Effector CD8-positive, alpha-beta T cell (primary cell): Measurements from ENCODE around the gene PIP4K2B.
"Not testable (repeated sequence)": the region's sequence is repeated elsewhere in the genome, so short reads cannot be mapped to it uniquely, and the experiment has no call there.

Experiments
- DNase-seq: peaks from one replicate; lab custom pipeline; 2025; lab: John Stamatoyannopoulos, UW

The PIP4K2B gene

DNA sequence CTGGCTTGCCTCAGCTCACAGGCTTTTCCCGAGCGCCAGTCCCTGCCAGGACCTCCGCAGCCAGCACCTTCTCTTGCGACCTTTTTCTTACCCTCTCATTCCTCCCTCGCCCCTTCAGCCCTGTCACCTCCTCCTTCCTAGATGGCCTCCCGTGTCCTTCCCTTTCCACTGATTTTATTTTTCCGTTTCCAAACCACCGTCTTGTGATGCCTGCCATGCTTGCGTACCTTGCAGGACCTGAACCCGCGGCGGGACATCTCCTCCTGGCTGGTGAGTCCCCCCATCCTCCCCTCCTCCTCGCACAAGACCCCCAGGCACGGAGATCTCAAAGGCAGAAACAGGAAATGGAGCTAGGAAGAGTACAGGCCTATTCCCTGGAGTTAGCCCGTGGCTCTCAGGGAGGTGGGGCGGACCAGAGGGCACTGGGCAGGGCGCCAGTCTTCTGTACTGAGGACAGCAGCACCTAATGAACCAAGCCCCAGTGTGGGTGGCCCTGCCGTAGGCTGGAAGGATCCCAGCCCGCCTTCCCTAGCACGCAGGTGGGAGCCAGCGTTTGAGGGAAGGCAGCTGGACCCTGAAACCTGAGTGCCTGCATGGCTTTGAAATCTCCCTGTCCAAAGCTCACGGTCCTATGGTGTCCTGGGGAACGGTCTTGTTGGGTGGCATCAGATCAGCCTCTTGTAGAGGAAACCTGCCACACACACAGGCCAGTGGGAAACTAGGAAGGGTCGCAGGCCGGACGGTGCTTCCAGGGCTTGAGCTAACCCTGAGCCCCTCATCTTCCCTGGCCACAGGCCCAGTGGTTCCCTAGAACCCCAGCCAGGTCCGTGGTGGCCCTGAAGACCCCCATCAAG lies 68.6 kb downstream of the PIP4K2B start:
- DNase-seq, result no peak

DNA sequence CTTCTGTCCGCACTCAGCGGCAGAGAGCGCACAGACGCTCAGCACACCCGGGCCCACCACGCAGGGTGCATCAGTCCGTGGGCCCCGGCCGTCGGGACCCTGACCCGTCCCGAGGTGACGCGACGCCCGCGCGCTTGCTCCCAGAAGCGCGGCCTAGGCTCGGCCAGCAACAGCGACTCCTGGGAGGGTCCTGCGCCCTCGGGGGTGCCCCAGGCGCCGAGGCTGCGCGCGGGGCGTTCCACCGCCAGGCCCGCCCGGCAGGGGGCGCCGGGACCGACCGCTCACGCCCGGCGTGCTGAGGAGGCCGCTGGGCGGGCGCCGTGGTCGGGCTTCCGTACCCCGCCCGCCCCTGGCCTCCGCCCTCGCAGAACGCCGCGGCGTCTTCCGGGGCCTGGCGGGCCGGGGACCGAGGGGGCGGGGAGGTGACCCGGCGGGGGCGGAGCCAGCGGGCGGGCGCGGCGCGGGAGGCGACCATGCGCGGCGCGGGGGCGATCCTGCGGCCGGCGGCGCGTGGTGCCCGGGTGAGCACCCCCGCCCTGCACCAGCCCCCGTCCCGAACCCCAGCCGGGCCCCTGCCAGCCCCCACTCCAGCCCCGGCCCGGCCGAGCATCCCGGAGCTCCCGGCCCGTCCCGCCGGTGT lies 69.3 kb downstream of the PIP4K2B start, which contains the start of gene CISD3:
TSS of gene CISD3 (plus strand) at position 456 of the 640 bp plus-strand sequence. CDS start at position 474, 18 bp downstream.
- DNase-seq, result peak; percentile 70

DNA sequence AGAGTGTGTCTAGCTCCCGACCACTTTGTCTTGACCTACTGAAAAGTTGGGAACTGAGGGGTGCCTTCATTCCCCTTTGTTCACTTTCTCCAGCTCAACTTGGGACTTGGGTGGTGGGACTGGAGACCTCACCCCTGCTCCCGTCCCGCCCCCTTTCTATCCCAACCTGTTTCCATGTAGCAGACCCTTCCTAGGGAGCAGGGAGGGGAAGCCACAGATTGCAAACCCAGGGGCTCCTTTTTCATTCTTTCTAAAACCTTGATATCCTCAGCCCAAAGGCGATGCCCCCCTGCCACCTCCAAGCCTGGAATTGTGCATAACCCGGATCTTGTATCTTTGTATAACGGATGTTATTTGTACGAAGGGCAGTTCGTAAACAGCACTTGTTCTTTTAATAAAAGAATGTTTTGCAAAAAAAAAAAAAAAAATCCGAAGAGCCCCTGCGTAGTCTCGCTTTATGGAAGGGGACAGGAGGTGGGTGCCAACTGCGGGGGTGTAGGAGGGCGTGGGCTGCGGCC lies 69.9 kb downstream of the PIP4K2B start:
- no peak for DNase-seq

DNA sequence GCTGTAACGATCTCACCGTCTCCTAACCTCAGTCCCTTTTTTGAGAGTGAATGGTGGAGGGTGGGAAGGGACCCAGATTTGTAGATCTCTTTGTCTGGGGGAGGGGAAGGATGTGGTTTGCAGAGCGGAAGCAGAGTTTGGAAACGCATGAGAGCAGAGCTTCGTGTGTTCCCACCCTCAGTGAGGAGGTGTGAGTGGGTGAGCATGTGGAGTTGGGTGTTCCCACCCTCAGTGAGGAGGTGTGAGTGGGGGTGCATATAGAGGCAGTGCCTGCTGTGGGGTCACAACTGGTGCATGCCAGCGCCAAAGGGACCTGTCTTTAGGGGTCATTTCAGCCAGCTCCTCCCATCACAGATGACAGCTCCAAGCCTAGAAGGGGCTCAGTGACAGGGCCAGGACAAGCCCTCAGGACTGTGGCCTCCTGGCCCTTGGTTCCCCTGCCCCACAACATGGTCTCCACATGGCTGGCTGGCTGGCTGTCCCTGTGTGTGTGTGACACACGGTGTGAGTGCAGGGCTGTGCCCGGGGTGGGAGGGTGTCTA lies 71.0 kb downstream of the PIP4K2B start:
- DNase-seq, result peak; percentile 44

DNA sequence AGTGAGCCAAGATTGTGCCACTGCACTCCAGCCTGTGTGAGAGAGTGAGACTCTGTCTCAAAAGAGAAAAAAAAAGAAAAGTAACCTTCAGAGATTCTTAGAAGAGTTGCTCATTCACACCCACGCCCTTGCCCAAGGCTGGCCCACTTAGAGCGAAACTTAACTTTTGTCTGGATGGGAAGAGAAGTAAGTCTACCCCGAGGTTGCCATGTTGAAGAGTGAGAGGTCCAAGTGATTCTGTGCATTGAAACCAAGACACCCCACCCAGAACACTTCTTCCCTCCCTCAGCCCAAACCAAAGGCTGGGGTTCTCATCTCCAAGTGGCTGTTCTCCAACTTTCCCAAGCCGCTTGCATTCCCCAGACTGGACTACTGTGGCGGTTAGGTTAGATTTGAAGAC lies 71.6 kb downstream of the PIP4K2B start:
- no peak for DNase-seq

DNA sequence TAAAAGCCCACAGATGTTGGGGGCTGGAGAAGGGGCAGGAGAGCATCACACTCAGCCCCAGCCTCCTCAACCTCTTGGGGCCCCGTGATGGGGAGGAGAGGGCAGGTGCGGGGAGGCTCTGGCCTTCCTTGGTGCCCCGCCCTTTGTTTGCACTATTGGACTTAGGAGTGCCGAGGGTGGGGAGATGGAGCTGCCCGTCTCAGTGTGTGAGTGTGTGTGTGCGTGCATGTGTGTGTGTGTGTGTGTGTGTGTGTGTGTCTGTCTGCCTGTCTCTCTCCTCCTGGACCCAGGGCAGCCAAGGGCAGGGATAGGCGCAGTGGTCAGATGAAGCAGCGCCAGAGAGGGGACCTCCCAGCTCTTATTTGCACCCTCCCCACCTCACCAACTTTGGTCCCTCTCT lies 73.2 kb downstream of the PIP4K2B start:
- not testable (repeated sequence) for DNase-seq

DNA sequence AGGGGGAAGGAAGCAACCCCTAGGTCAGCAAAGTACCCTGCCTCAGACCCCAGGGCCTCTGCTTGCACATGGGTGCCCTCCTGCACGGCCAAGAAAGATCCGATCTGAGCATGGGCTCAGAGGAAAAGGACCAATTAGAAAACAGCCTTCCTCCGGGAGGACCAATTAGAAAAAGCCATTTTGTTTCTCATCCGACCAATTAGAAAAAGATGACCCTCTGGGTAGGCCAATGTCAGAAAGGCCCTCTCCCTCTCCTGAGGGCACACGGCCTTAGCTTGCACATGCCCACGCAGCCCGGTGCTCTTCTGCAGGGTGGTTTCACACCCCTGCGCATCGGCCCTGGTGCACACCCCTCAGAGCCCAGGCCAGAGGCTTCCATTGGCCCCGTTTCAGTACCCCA lies 74.3 kb downstream of the PIP4K2B start:
- DNase-seq, result no peak

DNA sequence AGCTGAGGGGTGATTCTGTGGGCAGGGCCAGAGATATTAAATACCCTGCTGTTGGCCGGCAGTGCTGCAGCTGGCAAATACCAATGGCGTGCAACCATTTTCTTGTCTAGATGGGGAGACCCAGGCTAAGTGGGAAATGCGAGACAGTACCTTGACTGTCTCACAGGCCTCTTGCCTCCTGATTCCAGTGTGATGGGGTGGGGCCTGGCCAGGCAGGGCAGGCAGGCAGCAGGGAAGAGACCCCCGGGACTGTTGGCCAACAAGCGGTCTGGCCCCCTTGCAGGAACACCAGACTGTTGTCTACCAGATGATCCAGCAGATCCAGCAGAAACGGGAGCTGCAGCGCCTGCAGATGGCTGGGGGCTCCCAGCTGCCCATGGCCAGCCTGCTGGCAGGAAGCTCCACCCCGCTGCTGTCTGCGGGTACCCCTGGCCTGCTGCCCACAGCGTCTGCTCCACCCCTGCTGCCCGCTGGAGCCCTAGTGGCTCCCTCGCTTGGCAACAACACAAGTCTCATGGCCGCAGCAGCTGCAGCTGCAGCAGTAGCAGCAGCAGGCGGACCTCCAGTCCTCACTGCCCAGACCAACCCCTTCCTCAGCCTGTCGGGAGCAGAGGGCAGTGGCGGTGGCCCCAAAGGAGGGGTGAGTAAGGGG lies 74.9 kb downstream of the PIP4K2B start:
- no peak for DNase-seq

DNA sequence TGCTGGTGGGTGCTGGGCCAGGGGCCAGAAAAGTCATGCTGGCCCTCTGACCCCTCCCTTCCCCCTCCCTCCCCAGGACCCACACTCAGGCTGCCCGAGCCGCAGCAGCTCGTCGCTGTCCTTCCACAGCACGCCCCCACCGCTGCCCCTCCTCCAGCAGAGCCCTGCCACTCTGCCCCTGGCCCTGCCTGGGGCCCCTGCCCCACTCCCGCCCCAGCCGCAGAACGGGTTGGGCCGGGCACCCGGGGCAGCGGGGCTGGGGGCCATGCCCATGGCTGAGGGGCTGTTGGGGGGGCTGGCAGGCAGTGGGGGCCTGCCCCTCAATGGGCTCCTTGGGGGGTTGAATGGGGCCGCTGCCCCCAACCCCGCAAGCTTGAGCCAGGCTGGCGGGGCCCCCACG lies 77.6 kb downstream of the PIP4K2B start:
- no peak for DNase-seq

DNA sequence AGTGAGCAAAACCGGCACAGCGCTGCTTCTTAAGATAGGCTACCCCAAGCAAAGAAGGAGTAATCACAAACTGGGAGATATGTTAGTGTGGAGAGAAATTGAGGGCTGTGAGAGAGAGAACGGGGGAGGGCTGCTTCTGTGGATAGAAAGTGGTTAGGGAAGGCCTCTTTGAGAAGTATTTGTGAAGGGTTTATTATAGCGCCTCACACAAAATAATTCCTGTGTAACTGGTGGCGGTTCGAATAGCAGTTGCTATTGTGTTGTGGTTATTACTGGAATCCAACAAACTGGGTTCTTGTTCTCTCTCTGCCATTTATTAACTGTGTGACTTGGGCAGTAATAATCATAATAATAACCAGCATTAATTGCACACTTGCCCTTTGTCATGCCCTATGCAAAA lies 78.4 kb downstream of the PIP4K2B start:
- no peak for DNase-seq

DNA sequence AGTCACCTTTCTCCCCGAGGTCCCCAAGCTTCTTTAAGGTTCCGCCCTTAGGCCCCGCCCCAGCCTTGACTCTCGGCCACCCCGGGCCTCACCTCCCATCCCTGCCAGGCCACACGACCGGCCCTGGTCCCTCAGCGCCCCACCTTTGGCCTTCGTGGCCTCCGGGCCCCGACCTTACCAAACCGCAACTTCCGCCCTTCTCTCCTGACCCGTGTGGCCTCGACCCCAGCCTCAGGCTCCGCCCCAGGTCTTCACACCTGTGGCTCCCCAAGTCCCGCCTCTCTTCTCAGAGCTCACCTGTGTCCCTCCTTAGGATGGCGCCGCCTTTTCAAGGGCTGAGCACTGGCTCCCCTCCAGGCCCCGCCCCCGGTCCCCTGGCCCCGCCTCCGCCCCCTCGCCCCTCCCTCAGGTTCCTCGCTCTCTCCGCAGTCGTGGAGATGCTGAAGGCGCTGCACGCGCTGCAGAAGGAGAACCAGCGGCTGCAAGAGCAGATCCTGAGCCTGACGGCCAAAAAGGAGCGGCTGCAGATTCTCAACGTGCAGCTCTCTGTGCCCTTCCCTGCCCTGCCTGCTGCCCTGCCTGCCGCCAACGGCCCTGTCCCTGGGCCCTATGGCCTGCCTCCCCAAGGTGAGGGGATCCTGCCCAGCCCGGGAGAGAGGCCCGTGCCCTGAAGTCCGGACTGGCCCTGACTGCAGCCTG lies 79.3 kb downstream of the PIP4K2B start:
- no peak for DNase-seq

DNA sequence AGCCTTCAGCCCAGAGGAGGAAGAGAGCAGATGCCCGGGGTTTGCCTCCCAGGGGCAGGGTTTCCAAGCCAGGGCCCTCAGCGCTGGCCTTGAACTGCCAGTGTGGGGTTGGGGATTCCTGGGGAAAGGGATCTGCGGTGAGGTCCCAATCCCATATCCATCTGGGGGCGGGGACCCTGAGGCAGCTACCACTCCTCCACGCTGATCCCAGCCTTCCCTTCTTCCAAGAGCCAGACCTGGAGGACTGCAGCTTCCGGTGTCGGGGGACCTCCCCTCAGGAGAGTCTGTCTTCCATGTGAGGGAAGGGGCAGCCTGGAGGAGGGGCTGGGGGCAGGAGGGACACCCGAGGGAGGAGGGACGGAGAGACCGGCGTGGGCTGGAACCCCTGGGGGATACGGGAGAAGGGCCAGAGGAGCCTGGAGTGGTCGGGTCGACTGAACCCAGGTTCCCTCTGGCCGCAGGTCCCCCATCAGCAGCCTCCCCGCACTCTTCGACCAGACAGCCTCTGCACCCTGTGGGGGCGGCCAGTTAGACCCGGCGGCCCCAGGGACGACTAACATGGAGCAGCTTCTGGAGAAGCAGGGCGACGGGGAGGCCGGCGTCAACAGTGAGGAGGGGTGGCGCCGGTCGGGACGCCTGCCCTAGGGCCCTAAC lies 79.9 kb downstream of the PIP4K2B start:
- DNase-seq, result no peak

DNA sequence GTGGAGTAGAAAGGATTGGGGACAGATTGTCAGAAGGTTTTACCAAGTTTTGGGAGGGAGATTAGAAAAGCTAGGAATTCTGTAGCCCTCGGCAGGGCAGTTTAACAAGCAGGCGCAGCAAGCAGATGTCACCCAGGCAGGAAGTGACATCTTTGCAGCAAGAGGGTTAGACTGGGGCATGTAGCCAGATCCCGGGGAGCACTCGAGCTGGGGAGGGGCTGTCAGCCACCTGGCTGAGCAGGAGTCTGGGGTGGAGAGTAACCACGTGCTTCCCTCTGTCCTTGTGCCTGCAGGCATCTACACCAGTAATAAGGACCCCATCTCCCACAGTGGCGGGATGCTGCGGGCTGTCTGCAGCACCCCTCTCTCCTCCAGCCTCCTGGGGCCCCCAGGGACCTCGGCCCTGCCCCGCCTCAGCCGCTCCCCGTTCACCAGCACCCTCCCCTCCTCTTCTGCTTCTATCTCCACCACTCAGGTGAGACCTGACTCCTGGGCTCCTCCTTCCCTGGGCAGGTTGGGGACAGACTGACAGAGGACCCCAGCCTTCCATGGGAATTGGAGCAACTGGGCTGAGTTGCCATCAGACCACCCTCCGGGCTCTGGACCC lies 82.1 kb downstream of the PIP4K2B start:
- DNase-seq, result no peak

DNA sequence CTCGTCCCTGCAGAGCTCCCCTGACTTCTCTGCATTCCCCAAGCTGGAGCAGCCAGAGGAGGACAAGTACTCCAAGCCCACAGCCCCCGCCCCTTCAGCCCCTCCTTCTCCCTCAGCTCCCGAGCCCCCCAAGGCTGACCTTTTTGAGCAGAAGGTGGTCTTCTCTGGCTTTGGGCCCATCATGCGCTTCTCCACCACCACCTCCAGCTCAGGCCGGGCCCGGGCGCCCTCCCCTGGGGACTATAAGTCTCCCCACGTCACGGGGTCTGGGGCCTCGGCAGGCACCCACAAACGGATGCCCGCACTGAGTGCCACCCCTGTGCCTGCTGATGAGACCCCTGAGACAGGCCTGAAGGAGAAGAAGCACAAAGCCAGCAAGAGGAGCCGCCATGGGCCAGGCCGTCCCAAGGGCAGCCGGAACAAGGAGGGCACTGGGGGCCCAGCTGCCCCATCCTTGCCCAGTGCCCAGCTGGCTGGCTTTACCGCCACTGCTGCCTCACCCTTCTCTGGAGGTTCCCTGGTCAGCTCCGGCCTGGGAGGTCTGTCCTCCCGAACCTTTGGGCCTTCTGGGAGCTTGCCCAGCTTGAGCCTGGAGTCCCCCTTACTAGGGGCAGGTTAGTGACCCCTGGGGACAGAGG lies 82.9 kb downstream of the PIP4K2B start:
- no peak for DNase-seq
